Sigmoid colon (tissue), 7 donors: ENCODE measurements around the gene ACKR4. TPM values are rescaled to one million over a fixed set of nuclear protein-coding genes. Genes with fewer than 3 reads are reported as not detected.

ENCODE experiments used
- DNase-seq: peaks from one replicate; pipeline ENCODE4 v3.0.0-alpha.2; 2019
- H3K27ac ChIP-seq, 4 donors: fragments of 200-600 bp; sonication (generic); one replicate each; pipeline ENCODE4 v1.5.1; 2016 to 2019; ENCODE audit warnings: mild to moderate bottlenecking in 1 of 4
- H3K27me3 ChIP-seq, 3 donors: fragments of 200-600 bp; sonication (generic); one replicate each; pipeline ENCODE4 v1.5.1; 2019; ENCODE audit warnings: mild to moderate bottlenecking in 1 of 3
- H3K36me3 ChIP-seq, 4 donors: fragments of 200-600 bp; sonication (generic); one replicate each; pipeline ENCODE4 v1.5.1; 2016 to 2019
- H3K4me1 ChIP-seq, 4 donors: fragments of 200-600 bp; sonication (generic); one replicate each; pipeline ENCODE4 v1.5.1; 2017 to 2019
- H3K4me3 ChIP-seq, 4 donors: fragments of 200-600 bp; sonication (generic); one replicate each; pipeline ENCODE4 v1.5.1; 2017 to 2019; ENCODE audit warnings: mild to moderate bottlenecking in 2 of 4, moderate library complexity in 1 of 4
- H3K9me3 ChIP-seq, 4 donors: fragments of 200-600 bp in 3 of 4; sonication (generic) in 3 of 4; one replicate each; pipeline versions ENCODE4 v1.5.1 to v1.6.1; 2013 to 2019
- EP300 ChIP-seq, 4 donors: sonication (generic); formaldehyde crosslinking; IDR thresholded peaks; one replicate each; pipeline ENCODE4 v1.6.1; 2017; ENCODE audit warnings: antibody characterized with exemption in 4 of 4
- POLR2A ChIP-seq, 2 donors: fragments of 450-650 bp; IDR thresholded peaks; one replicate each; pipeline ENCODE4 v1.6.1; 2016; ENCODE audit warnings: antibody characterized with exemption in 2 of 2, mild to moderate bottlenecking in 2 of 2, moderate library complexity in 2 of 2
- POLR2AphosphoS5 ChIP-seq, 4 donors: sonication (generic); formaldehyde crosslinking; IDR thresholded peaks; one replicate each; pipeline ENCODE4 v1.6.1; 2017; ENCODE audit warnings: antibody characterized with exemption in 4 of 4
- WGBS, 2 donors: extraction: QIAGEN DNeasy Blood & Tissue Kit; methylation state at CpG; one replicate each; pipeline ENCODE4 v1.1.7; 2013; 5-methylcytosine and 5-hydroxymethylcytosine counted together
- intact Hi-C: fragments of 100-400 bp; cut with DNase I; formaldehyde crosslinking; loops from one replicate; pipeline ENCODE4 v1.15.1; 2023
- polyA plus RNA-seq, 3 donors: library from polyadenylated mRNA; stranded (reverse); fragments of 200-250 nt; gene quantifications; one replicate each; pipeline ENCODE4 v1.2.3, GENCODE V29; 2013
- total RNA-seq, 4 donors: library from RNA; depleted of rRNA; stranded (reverse); fragments of >200 nt; gene quantifications; one replicate each; pipeline ENCODE4 v1.1.0, GENCODE V29; 2016
- TF ChIP-seq, protein P1 (sequence below), 4 experiments: fragments of 450-650 bp in 3 of 4; fragments of 200-600 bp in 1 of 4; IDR thresholded peaks; one replicate each; pipeline ENCODE4 v1.5.1; 2016 to 2019; ENCODE audit warnings: antibody characterized with exemption in 4 of 4, mild to moderate bottlenecking in 3 of 4, moderate library complexity in 2 of 4
- donor health status: healthy with polysubstance abuse.
- donor health status: Bipolar disorder and iron deficiency.
- donor health status: healthy.

The ACKR4 gene
- total and polyA plus RNA-seq, 7 donors, result 0.54 to 5.0 (median 2.0) TPM; not detected in 2

DNA sequence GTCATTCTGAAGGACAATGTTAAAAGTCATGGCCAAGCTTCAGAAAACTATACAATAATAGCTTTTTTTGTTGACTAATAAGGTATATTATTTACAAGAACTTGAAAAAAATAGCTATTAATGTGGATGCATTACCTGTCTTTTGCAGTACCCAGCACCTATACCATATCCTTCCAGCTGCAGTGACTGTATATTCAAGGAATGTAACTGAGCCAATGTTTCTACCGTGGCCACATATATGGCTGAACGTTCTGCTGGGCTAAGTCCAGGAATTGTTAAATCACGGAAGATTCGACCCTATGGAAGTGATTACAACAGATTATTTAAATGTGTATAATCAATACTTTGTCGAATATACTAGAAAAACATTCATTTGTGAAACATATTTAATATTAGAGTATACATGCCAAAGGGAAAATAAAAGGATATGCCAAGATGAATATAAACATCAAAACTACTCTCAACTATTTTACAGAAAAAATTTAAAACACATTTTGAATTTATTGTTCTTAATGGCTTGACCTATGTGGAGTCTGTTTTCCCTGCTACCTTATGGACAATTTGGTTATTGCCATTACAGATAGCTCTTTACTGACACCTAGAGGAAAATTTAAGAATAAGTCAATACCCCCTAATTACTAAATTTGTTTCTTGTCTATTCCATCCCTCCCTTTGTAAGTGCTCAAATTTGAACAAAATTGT, 44.9 kb downstream of the ACKR4 start:
- Histone ChIP-seq H3K36me3 (peaks cover 0 to 27% (median 7%) of the 10 kb centered on the region in 4 donors), H3K27me3 (no peaks in the 10 kb centered on the region), H3K27ac (no peak overlapping the region), H3K9me3 (no peaks in the 10 kb centered on the region), H3K4me1 (no peaks in the 10 kb centered on the region), H3K4me3 (no peak overlapping the region)
- intact Hi-C loops, result loop anchor here (2.0 to 10.0 kb wide), 2 partner anchors 105 to 287 kb away; no protein-coding TSS in a partner anchor
- 60 to 76% methylated on average over 5 of the region's 5 CpGs for WGBS, 2 donors
- DNase-seq, result no peak
- TF ChIP-seq, protein P1, sequence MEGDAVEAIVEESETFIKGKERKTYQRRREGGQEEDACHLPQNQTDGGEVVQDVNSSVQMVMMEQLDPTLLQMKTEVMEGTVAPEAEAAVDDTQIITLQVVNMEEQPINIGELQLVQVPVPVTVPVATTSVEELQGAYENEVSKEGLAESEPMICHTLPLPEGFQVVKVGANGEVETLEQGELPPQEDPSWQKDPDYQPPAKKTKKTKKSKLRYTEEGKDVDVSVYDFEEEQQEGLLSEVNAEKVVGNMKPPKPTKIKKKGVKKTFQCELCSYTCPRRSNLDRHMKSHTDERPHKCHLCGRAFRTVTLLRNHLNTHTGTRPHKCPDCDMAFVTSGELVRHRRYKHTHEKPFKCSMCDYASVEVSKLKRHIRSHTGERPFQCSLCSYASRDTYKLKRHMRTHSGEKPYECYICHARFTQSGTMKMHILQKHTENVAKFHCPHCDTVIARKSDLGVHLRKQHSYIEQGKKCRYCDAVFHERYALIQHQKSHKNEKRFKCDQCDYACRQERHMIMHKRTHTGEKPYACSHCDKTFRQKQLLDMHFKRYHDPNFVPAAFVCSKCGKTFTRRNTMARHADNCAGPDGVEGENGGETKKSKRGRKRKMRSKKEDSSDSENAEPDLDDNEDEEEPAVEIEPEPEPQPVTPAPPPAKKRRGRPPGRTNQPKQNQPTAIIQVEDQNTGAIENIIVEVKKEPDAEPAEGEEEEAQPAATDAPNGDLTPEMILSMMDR (IDR thresholded peaks at IDR 0.05), result peak; percentile 57 to 71 (median 63)
- TF ChIP-seq POLR2A (IDR thresholded peaks at IDR 0.05) (no peak), POLR2AphosphoS5 (IDR thresholded peaks at IDR 0.05) (no peak)

DNA sequence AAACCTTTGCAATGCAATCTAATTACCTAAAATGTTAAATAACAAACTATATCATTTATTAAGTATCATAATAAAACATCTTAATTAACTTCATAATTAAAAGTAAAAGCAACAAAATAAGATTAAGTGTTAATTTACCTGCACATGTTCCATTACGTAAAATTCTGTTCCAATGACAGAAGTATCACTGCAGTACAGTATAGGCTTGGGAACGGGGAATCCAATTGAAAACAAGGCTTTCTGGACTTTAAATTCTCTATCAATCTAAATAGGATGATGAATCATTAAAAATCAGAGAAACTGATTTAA, 45.4 kb downstream of the ACKR4 start:
- no peaks in the 10 kb centered on the region for H3K9me3 ChIP-seq
- DNase-seq, result no peak
- no peak overlapping the region for H3K4me3 ChIP-seq
- 77 to 79% methylated on average over 2 of the region's 2 CpGs for WGBS, 2 donors
- intact Hi-C loops, result loop anchor here (2.0 to 10.0 kb wide), 2 partner anchors 106 to 288 kb away; no protein-coding TSS in a partner anchor
- no peak overlapping the region for H3K27ac ChIP-seq
- no peaks in the 10 kb centered on the region for H3K27me3 ChIP-seq
- no peaks in the 10 kb centered on the region for H3K4me1 ChIP-seq
- TF ChIP-seq EP300 (IDR thresholded peaks at IDR 0.05) (no peak), POLR2AphosphoS5 (IDR thresholded peaks at IDR 0.05) (no peak), POLR2A (IDR thresholded peaks at IDR 0.05) (no peak)
- TF ChIP-seq, protein P1 (IDR thresholded peaks at IDR 0.05), result no peak
- H3K36me3 ChIP-seq, result peaks cover 0 to 22% (median 7%) of the 10 kb centered on the region in 4 donors

DNA sequence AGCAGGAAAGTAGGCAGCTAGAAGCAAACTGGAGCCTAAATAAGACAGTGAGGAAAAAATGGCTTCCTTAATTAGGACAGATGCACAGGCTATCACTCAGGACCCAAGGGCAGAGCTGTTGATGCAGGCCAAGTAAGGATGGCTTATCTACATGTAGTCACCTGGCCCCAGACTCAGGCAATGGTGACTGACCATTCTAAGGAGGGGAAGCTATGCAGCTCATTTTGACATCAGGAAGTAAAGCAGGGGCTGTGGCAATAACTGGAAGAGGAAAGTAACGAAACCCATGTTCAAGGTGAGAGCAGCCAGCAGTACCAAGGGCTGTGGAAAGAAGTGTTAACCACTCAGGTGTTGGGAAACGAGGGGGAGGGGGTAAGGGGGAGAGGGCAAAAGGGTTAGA, 46.3 kb downstream of the ACKR4 start:
- Histone ChIP-seq H3K9me3 (no peaks in the 10 kb centered on the region), H3K4me3 (no peak overlapping the region), H3K27ac (no peak overlapping the region), H3K27me3 (no peaks in the 10 kb centered on the region), H3K36me3 (peaks cover 0 to 13% (median 7%) of the 10 kb centered on the region in 4 donors), H3K4me1 (no peaks in the 10 kb centered on the region)
- 68 to 71% methylated on average over 2 of the region's 2 CpGs for WGBS, 2 donors
- intact Hi-C loops, result loop anchor here (2.0 to 10.0 kb wide), 2 partner anchors 107 to 289 kb away; no protein-coding TSS in a partner anchor
- TF ChIP-seq POLR2AphosphoS5 (IDR thresholded peaks at IDR 0.05), result no peak
- TF ChIP-seq, protein P1 (IDR thresholded peaks at IDR 0.05), result no peak
- no peak for TF ChIP-seq POLR2A (IDR thresholded peaks at IDR 0.05)
- DNase-seq, result no peak

DNA sequence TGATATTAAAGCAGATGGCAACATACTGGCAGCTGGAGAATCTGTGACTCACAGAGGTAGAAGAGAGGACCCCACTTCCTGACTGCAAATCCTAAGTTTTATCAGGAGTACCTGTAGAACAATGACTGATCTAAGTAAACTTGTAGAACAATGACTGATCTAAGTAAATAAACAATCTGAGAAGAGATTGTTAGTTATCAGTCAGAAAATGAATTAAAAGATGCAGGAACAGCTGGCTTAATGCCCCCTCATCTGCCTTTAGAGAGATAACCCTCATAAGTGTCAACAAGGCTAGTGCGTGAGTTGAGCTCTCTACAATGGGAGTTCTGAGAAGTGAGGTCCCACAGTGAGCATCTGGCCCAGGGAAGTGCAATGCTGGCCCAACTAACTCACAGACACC, 48.0 kb downstream of the ACKR4 start:
- Histone ChIP-seq H3K27me3 (no peaks in the 10 kb centered on the region), H3K9me3 (no peaks in the 10 kb centered on the region), H3K4me1 (no peaks in the 10 kb centered on the region), H3K27ac (no peak overlapping the region), H3K36me3 (peaks cover 0 to 4% (median 0%) of the 10 kb centered on the region in 4 donors), H3K4me3 (no peak overlapping the region)
- TF ChIP-seq POLR2AphosphoS5 (IDR thresholded peaks at IDR 0.05), result no peak
- TF ChIP-seq EP300 (IDR thresholded peaks at IDR 0.05), result no peak
- TF ChIP-seq POLR2A (IDR thresholded peaks at IDR 0.05), result no peak
- intact Hi-C loops, result loop anchor here (10.0 kb wide), 1 partner anchor 290 kb away; no protein-coding TSS in a partner anchor
- DNase-seq, result no peak
- WGBS, 2 donors, result 92 to 98% methylated on average over 1 of the region's 1 CpG

DNA sequence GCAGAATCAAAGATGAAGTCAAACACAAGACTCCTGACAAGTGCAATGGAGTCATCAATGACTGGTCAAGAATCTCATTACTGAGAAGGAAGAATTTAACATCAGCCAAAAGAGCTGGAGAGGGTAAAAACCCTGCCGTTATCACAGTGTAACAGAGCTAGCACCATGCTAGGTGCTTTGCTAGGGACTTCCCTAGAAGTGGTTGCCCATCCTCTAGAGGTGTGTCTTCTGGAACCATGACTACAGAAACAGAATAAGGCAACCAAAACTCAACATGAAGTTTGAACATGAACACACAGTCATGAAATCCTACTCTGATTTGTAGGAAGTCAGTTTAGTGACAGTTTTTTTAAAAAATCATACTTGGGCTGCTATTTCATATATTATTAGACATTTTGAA, 53.1 kb downstream of the ACKR4 start:
- DNase-seq, result no peak
- no peaks in the 10 kb centered on the region for H3K9me3 ChIP-seq
- TF ChIP-seq, protein P1 (IDR thresholded peaks at IDR 0.05), result no peak
- TF ChIP-seq POLR2A (IDR thresholded peaks at IDR 0.05) (no peak), POLR2AphosphoS5 (IDR thresholded peaks at IDR 0.05) (no peak), EP300 (IDR thresholded peaks at IDR 0.05) (no peak)
- H3K4me3 ChIP-seq, result no peak overlapping the region
- intact Hi-C loops, result no loop called here
- H3K27me3 ChIP-seq, result no peaks in the 10 kb centered on the region
- no peak overlapping the region for H3K27ac ChIP-seq
- H3K36me3 ChIP-seq, result no peaks in the 10 kb centered on the region
- 62 to 94% methylated on average over 1 of the region's 1 CpG for WGBS, 2 donors
- H3K4me1 ChIP-seq, result peaks cover 0 to 6% (median 0%) of the 10 kb centered on the region in 4 donors

Other genes starting within 250 kb of the ACKR4 start
- 10 to 100 TPM; 33.2 to 55.9 (median 46.5) TPM for gene DNAJC13, start 179.8 kb upstream of the ACKR4 start, total RNA-seq
- 10 to 100 TPM in 2 of 3 donors, 1 to 10 TPM in 1; 9.0 to 14.3 (median 12.4) TPM for gene DNAJC13, start 179.8 kb upstream of the ACKR4 start, polyA plus RNA-seq
- gene ACAD11, start 62.5 kb downstream of the ACKR4 start, total RNA-seq, result 10 to 100 TPM; 26.8 to 71.7 (median 35.4) TPM
- gene ACAD11, start 62.5 kb downstream of the ACKR4 start, polyA plus RNA-seq, result 1 to 10 TPM; 2.4 to 4.7 (median 4.2) TPM
- 10 to 100 TPM; 21.6 to 35.3 (median 31.8) TPM for gene UBA5, start 63.1 kb downstream of the ACKR4 start, total RNA-seq
- gene UBA5, start 63.1 kb downstream of the ACKR4 start, polyA plus RNA-seq, result 10 to 100 TPM; 16.8 to 23.9 (median 20.8) TPM
- 10 to 100 TPM; 38.0 to 76.2 (median 42.8) TPM for gene NPHP3, start 125.1 kb downstream of the ACKR4 start, total RNA-seq
- 1 to 10 TPM; 4.2 to 5.1 (median 4.4) TPM for gene NPHP3, start 125.1 kb downstream of the ACKR4 start, polyA plus RNA-seq